Measurements from ENCODE around the gene FCHO1.
A peak's percentile ranks its signal among the peaks of the same experiment; 100 is the strongest.
"Not testable (repeated sequence)": the region's sequence is repeated elsewhere in the genome, so short reads cannot be mapped to it uniquely, and the experiment has no call there.

The FCHO1 gene

DNA sequence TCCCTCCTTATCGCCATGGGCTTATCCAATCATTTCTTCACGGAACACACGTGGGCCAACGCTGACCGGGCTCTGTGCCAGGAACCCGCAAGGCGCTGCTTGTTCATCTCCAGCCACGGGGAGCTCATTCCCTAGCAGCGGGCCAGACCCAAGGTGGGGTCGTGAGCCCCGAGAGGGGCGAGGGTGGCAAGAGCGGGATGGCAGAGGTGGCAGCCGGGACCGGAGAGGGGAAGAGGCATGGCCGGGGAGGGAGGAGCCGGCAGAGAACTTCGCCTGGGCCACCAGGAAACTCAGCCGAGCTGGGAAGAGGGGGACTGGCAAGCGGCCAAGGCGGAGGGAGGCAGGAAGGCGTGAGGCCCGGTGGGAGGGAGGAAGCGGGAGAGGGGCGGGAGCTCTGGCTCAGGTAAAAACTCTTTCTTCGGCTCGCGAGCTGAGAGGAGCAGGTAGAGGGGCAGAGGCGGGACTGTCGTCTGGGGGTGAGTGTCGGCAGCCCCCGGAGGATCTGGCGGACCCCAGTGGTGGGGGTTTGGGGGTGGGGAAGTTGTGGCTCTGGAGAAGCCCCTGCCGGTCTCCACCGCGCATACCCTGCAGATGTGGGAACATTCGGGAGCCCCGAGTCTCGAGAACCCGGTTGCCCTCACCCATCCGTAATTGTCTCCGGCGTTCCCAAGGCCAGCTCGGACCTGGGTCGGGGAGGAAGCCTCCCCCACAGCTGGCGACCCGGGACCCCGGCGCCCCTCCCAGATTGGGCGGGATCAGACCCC is 43.6 kb downstream of the FCHO1 start, which contains the start of gene B3GNT3:
Gene B3GNT3, plus strand, starts transcription at position 408 of the 764 bp plus-strand sequence. CDS start 12,670 bp downstream, outside the sequence.
- no peak within 1 kb of the TSS for H3K4me3 ChIP-seq (replicated peaks; ENCODE audit: low read depth, low read length)
- TF ChIP-seq, protein P1, sequence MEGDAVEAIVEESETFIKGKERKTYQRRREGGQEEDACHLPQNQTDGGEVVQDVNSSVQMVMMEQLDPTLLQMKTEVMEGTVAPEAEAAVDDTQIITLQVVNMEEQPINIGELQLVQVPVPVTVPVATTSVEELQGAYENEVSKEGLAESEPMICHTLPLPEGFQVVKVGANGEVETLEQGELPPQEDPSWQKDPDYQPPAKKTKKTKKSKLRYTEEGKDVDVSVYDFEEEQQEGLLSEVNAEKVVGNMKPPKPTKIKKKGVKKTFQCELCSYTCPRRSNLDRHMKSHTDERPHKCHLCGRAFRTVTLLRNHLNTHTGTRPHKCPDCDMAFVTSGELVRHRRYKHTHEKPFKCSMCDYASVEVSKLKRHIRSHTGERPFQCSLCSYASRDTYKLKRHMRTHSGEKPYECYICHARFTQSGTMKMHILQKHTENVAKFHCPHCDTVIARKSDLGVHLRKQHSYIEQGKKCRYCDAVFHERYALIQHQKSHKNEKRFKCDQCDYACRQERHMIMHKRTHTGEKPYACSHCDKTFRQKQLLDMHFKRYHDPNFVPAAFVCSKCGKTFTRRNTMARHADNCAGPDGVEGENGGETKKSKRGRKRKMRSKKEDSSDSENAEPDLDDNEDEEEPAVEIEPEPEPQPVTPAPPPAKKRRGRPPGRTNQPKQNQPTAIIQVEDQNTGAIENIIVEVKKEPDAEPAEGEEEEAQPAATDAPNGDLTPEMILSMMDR (IDR thresholded peaks at IDR 0.05; ENCODE audit: low read length, missing control alignments) = no peak
- peak; percentile 39 for DNase-seq (ENCODE audit: low read depth)

DNA sequence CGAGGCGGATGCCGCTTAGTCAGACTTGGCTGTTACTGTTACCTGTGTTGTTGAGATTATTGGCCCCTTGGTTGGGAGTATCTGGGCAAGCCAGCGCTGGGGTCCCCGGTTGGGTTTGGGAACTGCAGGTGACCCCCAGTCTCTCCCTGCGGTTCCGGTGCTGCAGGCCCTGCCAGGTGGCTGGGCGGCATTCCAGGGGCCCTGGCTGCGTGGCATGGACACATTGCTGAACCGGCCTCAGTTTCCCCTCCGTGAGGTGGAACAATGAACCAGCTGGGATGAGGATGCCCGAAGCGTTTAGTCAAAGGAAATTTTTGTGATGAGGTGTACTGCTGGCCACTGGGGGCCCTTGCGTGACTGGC is 44.2 kb downstream of the FCHO1 start:
- TF ChIP-seq, protein P1 (IDR thresholded peaks at IDR 0.05; ENCODE audit: low read length, missing control alignments) = no peak
- no peak for DNase-seq (ENCODE audit: low read depth)
- H3K4me3 ChIP-seq (replicated peaks; ENCODE audit: low read depth, low read length) = no peak overlapping the region

DNA sequence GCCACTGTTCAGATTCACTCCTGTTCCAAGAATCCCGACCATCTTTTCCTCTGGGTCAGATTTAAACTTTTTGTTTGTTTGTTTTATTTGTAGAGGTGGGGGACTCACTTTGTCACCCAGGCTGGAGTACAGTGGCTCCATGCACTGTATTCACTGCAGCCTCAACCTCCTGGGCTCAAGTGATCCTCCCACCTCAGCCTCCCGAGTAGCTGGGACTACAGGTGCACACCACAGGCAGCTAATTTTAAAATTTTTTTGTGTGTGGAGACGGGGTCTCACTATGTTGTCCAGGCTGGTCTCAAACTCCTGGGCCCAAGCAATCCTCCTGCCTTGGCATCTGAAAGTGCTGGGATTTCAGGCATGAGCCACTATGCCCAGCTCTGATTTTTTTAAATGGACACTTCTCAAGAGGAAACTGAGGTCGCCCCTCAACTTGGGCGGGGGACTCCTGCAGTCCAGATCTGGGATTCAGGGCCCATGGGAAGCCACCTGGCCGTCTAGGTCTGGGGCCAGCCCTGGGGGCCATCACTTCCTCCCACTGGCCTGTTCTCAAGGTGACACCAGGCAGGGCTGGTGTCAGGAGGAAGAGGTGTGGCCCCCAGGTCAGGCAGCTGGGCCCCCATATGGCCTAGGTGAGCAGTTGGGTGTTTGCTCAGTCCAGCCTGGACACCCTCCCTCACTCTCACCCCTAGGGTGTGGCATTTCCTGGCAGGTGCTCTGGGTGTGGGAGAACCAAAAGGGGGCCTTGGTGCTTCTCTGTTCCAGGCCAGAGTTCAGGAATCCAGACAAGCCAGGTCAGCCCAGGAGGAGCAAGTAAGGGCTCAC is 44.9 kb downstream of the FCHO1 start:
- DNase-seq (ENCODE audit: low read depth) = no peak
- TF ChIP-seq, protein P1 (IDR thresholded peaks at IDR 0.05; ENCODE audit: low read length, missing control alignments) = no peak
- H3K4me3 ChIP-seq (replicated peaks; ENCODE audit: low read depth, low read length) = no peak overlapping the region

DNA sequence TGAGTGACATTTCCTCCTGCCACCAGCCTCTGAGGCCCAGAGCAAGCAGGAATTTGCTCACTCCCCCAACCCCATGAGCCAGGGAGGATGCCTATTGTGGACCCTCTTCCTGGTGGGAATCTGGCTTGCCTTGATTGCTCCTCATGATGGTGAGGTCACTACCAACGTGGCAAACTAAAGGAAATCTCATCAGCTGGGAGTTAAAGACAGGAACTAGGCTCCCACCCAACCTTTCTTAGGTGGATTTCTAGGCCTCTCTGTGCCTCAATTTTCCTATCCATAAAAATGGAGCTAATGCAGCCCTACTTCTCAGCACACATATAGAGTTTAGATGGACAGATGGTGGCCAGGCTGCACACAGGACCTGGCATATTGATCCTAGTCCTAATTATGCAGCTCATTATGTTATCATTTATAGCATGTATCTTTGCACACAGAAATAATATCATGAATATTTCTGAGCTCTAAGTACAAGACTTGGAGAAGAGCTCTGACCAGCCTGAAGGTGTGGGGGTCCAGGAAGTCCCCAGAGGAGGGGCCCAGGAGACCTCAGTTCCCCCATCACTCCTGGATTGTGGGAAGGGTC is 45.7 kb downstream of the FCHO1 start:
- TF ChIP-seq, protein P1 (IDR thresholded peaks at IDR 0.05; ENCODE audit: low read length, missing control alignments) = no peak
- no peak for DNase-seq (ENCODE audit: low read depth)
- H3K4me3 ChIP-seq (replicated peaks; ENCODE audit: low read depth, low read length) = no peak overlapping the region

DNA sequence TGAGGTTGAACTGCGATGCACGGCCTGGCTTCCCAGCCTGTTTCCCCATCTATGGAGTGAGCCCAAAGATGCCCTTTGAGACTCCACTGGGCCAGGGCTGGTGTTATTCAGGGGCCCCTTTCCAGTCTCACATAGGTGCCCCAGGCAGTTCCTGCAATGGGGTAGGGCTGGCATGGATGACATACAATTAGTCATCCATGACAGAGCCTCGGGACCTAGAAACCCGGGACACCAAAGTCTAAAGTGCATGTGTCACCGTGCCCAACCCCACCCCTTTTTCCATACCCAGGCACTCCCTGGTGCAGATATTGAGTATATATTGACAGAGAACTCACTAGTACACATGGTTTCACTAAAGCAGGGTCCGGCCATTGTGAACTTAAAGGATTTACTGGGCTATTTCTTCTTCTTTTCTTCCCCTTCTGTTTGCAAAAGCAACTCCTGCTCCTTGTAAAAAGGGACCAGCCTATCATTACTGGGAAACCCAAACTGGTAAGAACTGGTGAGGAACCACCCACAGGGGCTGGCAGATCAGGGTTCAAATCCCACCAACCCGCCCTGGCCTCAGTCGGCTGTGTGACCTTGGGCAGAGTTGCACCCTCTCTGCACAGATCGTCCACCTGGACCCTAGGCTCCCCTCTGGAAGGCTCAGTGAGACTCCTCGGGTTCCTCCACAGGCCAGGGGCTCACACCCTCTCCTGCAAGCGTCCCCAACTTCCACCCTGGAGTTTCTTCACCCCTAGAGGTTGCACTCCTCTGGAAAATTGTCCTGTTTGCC is 46.3 kb downstream of the FCHO1 start:
- DNase-seq (ENCODE audit: low read depth) = no peak
- TF ChIP-seq, protein P1 (IDR thresholded peaks at IDR 0.05; ENCODE audit: low read length, missing control alignments) = no peak
- H3K4me3 ChIP-seq (replicated peaks; ENCODE audit: low read depth, low read length) = no peak overlapping the region

DNA sequence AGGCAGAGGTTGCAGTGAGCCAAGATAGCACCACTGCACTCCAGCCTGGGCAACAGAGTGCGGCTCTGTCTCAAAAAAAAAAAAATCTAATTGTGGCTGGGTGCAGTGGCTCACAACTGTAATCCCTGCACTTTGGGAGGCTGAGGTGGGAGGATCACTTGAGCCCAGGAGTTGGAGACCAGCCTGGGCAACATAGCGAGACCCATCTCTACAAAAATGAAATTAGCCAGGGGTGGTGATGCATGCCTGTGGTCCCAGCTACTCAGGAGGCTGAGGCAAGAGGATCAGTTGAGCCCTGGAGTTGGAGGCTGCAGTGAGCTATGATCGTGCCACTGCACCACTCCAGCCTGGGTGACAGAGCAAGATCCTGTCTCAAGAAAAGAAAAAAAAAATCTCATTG is 47.3 kb downstream of the FCHO1 start:
- not testable (repeated sequence) for H3K4me3 ChIP-seq (replicated peaks; ENCODE audit: low read depth, low read length); DNase-seq (ENCODE audit: low read depth)
